Heart right ventricle (tissue), 16 donors: Measurements from ENCODE around the gene OGFOD2. TPM values are rescaled to one million over a fixed set of nuclear protein-coding genes. Genes with fewer than 3 reads are reported as not detected.

Experiments
- ATAC-seq, 8 donors: fragments of 200-7000 bp; cut with Tn5 transposase; one replicate each; pipeline ENCODE4 v1.9.1; 2020; ENCODE audit warnings: mild to moderate bottlenecking in 8 of 8, moderate library complexity in 8 of 8, moderate number of reproducible peaks in 1 of 8
- DNase-seq, 2 donors: peaks; one replicate each; pipeline ENCODE4 v3.0.0-alpha.2; 2020
- H3K27ac ChIP-seq, 10 donors: fragments of 200-600 bp; sonication (generic) in 2 of 10; one replicate each; pipeline versions ENCODE4 v1.5.0 to v1.8.0; 2020 to 2022; ENCODE audit warnings: mild to moderate bottlenecking in 3 of 10
- H3K27me3 ChIP-seq, 7 donors: fragments of 200-600 bp; one replicate each; pipeline ENCODE4 v1.8.0; 2021 to 2022; ENCODE audit warnings: mild to moderate bottlenecking in 2 of 7
- H3K36me3 ChIP-seq, 9 donors: fragments of 200-600 bp; sonication (generic) in 1 of 9; one replicate each; pipeline versions ENCODE4 v1.5.0 to v1.8.0; 2020 to 2022; ENCODE audit warnings: mild to moderate bottlenecking in 2 of 9
- H3K4me1 ChIP-seq, 9 donors: fragments of 200-600 bp; sonication (generic) in 1 of 9; one replicate each; pipeline versions ENCODE4 v1.5.0 to v1.8.0; 2020 to 2022; ENCODE audit warnings: mild to moderate bottlenecking in 4 of 9
- H3K4me3 ChIP-seq, 10 donors: fragments of 200-600 bp; sonication (generic) in 2 of 10; one replicate each; pipeline versions ENCODE4 v1.5.0 to v1.8.0; 2020 to 2022; ENCODE audit warnings: mild to moderate bottlenecking in 7 of 10, moderate library complexity in 2 of 10
- H3K9me3 ChIP-seq, 11 donors: fragments of 200-600 bp in 10 of 11; sonication (generic) in 2 of 11; one replicate each; pipeline versions ENCODE4 v1.5.0 to v1.8.0; 2013 to 2022; ENCODE audit warnings: mild to moderate bottlenecking in 2 of 11, control low read depth in 1 of 11, moderate library complexity in 1 of 11
- CTCF ChIP-seq, 9 donors: fragments of 200-600 bp; sonication (generic) in 2 of 9; IDR thresholded peaks; one replicate each; pipeline versions ENCODE4 v1.5.0 to v1.8.0; 2021 to 2022; ENCODE audit warnings: antibody characterized with exemption in 9 of 9, mild to moderate bottlenecking in 5 of 9, moderate library complexity in 1 of 9
- WGBS, 2 donors: extraction: QIAGEN DNeasy Blood & Tissue Kit; methylation state at CpG; one replicate each; pipeline ENCODE4 v1.1.7; 2013; ENCODE audit warnings: inconsistent platforms in 1 of 2; 5-methylcytosine and 5-hydroxymethylcytosine counted together
- intact Hi-C, 10 donors: fragments of 100-400 bp; cut with DNase I; formaldehyde crosslinking; loops; one replicate each; pipeline versions ENCODE4 v1.11.1 to v1.14.2; 2022
- polyA plus RNA-seq, 2 donors: library from polyadenylated mRNA; stranded (reverse); fragments of 200-250 nt; gene quantifications; one replicate each; pipeline ENCODE4 v1.2.3, GENCODE V29; 2013
- total RNA-seq, 10 donors: library from RNA; stranded (reverse); fragmentation: NEBNext Ultra II Directional in 3 of 10; extraction: Animal tissue kit (Norgen Biotek cat#: 25700) in 3 of 10; gene quantifications; one replicate each; pipeline versions ENCODE4 v1.2.1 to v1.2.4, GENCODE V29; 2021 to 2023
- donor health status: Arrhythmogenic right ventricular cardiomyopathy.
- donor health status: ischemic (EF 13 %, LVEDD 7.1; RV severe dilation, severe dysfunction).
- donor health status: healthy with polysubstance abuse.
- donor health status: DM: no; HTN: yes; CAD: no.
- donor health status: DM: no; HTN: no; CAD: no.
- donor health status: ischemic (EF 25% LVEDD 6.9; RV normal size, moderate dysfunction).
- donor health status: ischemic (EF 25% LVEDD 5.7; RV mildly dilated, moderate dysfunction).
- donor health status: healthy.
- donor health status: DM: yes; HTN: yes; CAD: no.
- donor health status: Ischemic cardiomyopathy.
- donor health status: ischemic (EF 35%, LVEDD 5.7; RV mildly dilated, moderate dysfunction).
- donor health status: nonischemic (EF 11% LVEDD 7.7; RV severe dilation, severe dysfunction).
- donor health status: DM: yes; HTN: yes; CAD: no.
- donor health status: PGD.
- donor health status: ischemic (EF 29% LVEDD 5.4; RV normal size, mild dysfunction).
- donor health status: nonischemic (EF 23%, LVEDD 6.1; RV moderate dilation, normal function).

OGFOD2 gene
- total and polyA plus RNA-seq, 12 donors = 10.6 to 17.1 (median 12.0) TPM

- WGBS, 2 donors = 89 to 91% methylated on average over 6 of the region's 6 CpGs
- Histone ChIP-seq H3K4me1 (no peaks in the 10 kb centered on the region), H3K27me3 (no peaks in the 10 kb centered on the region), H3K27ac (no peak overlapping the region), H3K36me3 (peaks cover 0 to 83% (median 24%) of the 10 kb centered on the region in 9 donors), H3K9me3 (no peaks in the 10 kb centered on the region), H3K4me3 (no peak overlapping the region)
- intact Hi-C loops = no loop called here
- no peak for ATAC-seq
- DNase-seq = no peak
- TF ChIP-seq CTCF (IDR thresholded peaks at IDR 0.05) = no peak
Observed at GRCh38 chr12:123003257-123003656, 28.2 kb downstream of the OGFOD2 start.

GRCh38 chr12:123004287-123004686 is 29.2 kb downstream of the OGFOD2 start:
- H3K9me3 ChIP-seq = no peaks in the 10 kb centered on the region
- peaks cover 0 to 84% (median 29%) of the 10 kb centered on the region in 9 donors for H3K36me3 ChIP-seq
- TF ChIP-seq CTCF (IDR thresholded peaks at IDR 0.05) = no peak
- no peaks in the 10 kb centered on the region for H3K4me1 ChIP-seq
- no peaks in the 10 kb centered on the region for H3K27me3 ChIP-seq
- WGBS, 2 donors = 91 to 92% methylated on average over 14 of the region's 14 CpGs
- H3K4me3 ChIP-seq = no peak overlapping the region
- no peak for ATAC-seq
- no peak overlapping the region for H3K27ac ChIP-seq
- no peak for DNase-seq
- intact Hi-C loops = no loop called here

- H3K4me3 ChIP-seq = no peak overlapping the region
- ATAC-seq (peak in 1 of 8 donors; percentile 32), DNase-seq (no peak)
- intact Hi-C loops = no loop called here
- no peak for TF ChIP-seq CTCF (IDR thresholded peaks at IDR 0.05)
- H3K36me3 ChIP-seq = peaks cover 0 to 84% (median 30%) of the 10 kb centered on the region in 9 donors
- no peak overlapping the region for H3K27ac ChIP-seq
- no peaks in the 10 kb centered on the region for H3K9me3 ChIP-seq
- no peaks in the 10 kb centered on the region for H3K4me1 ChIP-seq
- H3K27me3 ChIP-seq = no peaks in the 10 kb centered on the region
- WGBS, 2 donors = 93 to 94% methylated on average over 22 of the region's 22 CpGs
Observed at GRCh38 chr12:123005081-123005626, 30.1 kb downstream of the OGFOD2 start.

GRCh38 chr12:123006977-123007376 is 31.9 kb downstream of the OGFOD2 start:
- intact Hi-C loops = no loop called here
- H3K27me3 ChIP-seq = no peaks in the 10 kb centered on the region
- ATAC-seq = no peak

More at GRCh38 chr12:123006977-123007376, 31.9 kb downstream of the OGFOD2 start:
- H3K36me3 ChIP-seq = peaks cover 0 to 85% (median 24%) of the 10 kb centered on the region in 9 donors
- no peak for TF ChIP-seq CTCF (IDR thresholded peaks at IDR 0.05)
- no peaks in the 10 kb centered on the region for H3K9me3 ChIP-seq
- no peak overlapping the region for H3K27ac ChIP-seq
- 86% methylated on average over 12 of the region's 12 CpGs for WGBS, 2 donors
- H3K4me1 ChIP-seq = no peaks in the 10 kb centered on the region
- no peak overlapping the region for H3K4me3 ChIP-seq
- DNase-seq = no peak
